MM.1S (cell line): ENCODE results near the gene DCX.

ENCODE experiments used
- DNase-seq: peaks from one replicate; pipeline ENCODE4 v3.0.0-alpha.2; 2015
- H2AFZ ChIP-seq: fragments of 300-600 bp; sonication (generic); 2 replicates; pipeline ENCODE4 v1.6.0; 2016; ENCODE audit warnings: antibody characterized with exemption, low read length
- H3F3A ChIP-seq: fragments of 300-600 bp; sonication (generic); 2 replicates; pipeline ENCODE4 v1.6.1; 2016; ENCODE audit warnings: mild to moderate bottlenecking, antibody characterized with exemption, low read length, moderate library complexity, mixed read lengths; ENCODE audit not compliant: insufficient read depth
- H3K27ac ChIP-seq: fragments of 300-600 bp; sonication (generic); 2 replicates; pipeline ENCODE4 v1.5.1; 2016; ENCODE audit warnings: mild to moderate bottlenecking, low read length
- H3K27me3 ChIP-seq: fragments of 300-600 bp; sonication (generic); replicated peaks from 2 replicates; pipeline ENCODE4 v1.6.0; 2016; ENCODE audit warnings: low read length; ENCODE audit not compliant: insufficient read depth
- H3K36me3 ChIP-seq: fragments of 300-600 bp; sonication (generic); replicated peaks from 2 replicates; pipeline ENCODE4 v1.6.1; 2016; ENCODE audit warnings: mild to moderate bottlenecking, low read length, mixed read lengths; ENCODE audit not compliant: insufficient read depth
- H3K4me1 ChIP-seq: fragments of 300-600 bp; sonication (generic); 2 replicates; pipeline ENCODE4 v1.6.1; 2016; ENCODE audit warnings: low read length, mixed read lengths
- H3K4me2 ChIP-seq: fragments of 300-600 bp; sonication (generic); 2 replicates; pipeline ENCODE4 v1.6.0; 2016; ENCODE audit warnings: low read depth, low read length
- H3K4me3 ChIP-seq: fragments of 300-600 bp; sonication (generic); 2 replicates; pipeline ENCODE4 v1.5.1; 2016; ENCODE audit warnings: low read length, mixed read lengths
- H3K79me2 ChIP-seq: fragments of 300-600 bp; sonication (generic); 2 replicates; pipeline ENCODE4 v1.6.1; 2016; ENCODE audit warnings: mixed run types, low read length, mixed read lengths
- H3K9ac ChIP-seq: fragments of 300-600 bp; sonication (generic); 2 replicates; pipeline ENCODE4 v1.6.1; 2016; ENCODE audit warnings: low read length, mixed read lengths
- H3K9me2 ChIP-seq: fragments of 300-600 bp; sonication (generic); replicated peaks from 2 replicates; pipeline ENCODE4 v1.6.1; 2016; ENCODE audit warnings: mild to moderate bottlenecking, low read length, mixed read lengths; ENCODE audit not compliant: insufficient read depth
- H3K9me3 ChIP-seq: fragments of 300-600 bp; sonication (generic); replicated peaks from 2 replicates; pipeline ENCODE4 v1.6.1; 2016; ENCODE audit warnings: mild to moderate bottlenecking, low read length, mixed read lengths; ENCODE audit not compliant: insufficient read depth
- H4K20me1 ChIP-seq: fragments of 300-600 bp; sonication (generic); 2 replicates; pipeline ENCODE4 v1.6.1; 2016; ENCODE audit warnings: mild to moderate bottlenecking, low read length, moderate library complexity, mixed read lengths; ENCODE audit not compliant: insufficient read depth
- CTCF ChIP-seq: fragments of 300-600 bp; sonication (generic); IDR thresholded peaks from 2 replicates; pipeline ENCODE4 v1.5.1; 2016; ENCODE audit warnings: antibody characterized with exemption, low read length, mixed read lengths
- EZH2 ChIP-seq: fragments of 300-600 bp; sonication (generic); optimal IDR thresholded peaks from 2 replicates; pipeline ENCODE3; 2017; ENCODE audit warnings: low read depth, mild to moderate bottlenecking, antibody characterized with exemption, low read length, mixed read lengths
- EZH2phosphoT487 ChIP-seq: fragments of 300-600 bp; sonication (generic); IDR thresholded peaks from 2 replicates; pipeline ENCODE4 v1.6.1; 2018; ENCODE audit warnings: antibody characterized with exemption, low read length

Gene DCX

GRCh38 chrX:111445485-111445884, 33.5 kb upstream of the DCX start:
- DNase-seq, result peak; percentile 54
- TF ChIP-seq EZH2, result no peak
- TF ChIP-seq CTCF, result peak; percentile 61
- Histone ChIP-seq H3K9me3 (no peaks in the 10 kb centered on the region), H4K20me1 (no peaks in the 10 kb centered on the region), H3F3A (no peaks in the 10 kb centered on the region), H3K79me2 (no peaks in the 10 kb centered on the region), H3K27ac (no peak overlapping the region), H3K4me2 (peak overlapping the region; percentile 17; the same call in 1 of the 2 replicates), H3K27me3 (no peaks in the 10 kb centered on the region), H3K4me3 (no peak overlapping the region), H3K9ac (no peak overlapping the region), H3K4me1 (no peaks in the 10 kb centered on the region), H3K9me2 (no peaks in the 10 kb centered on the region), H2AFZ (no peak overlapping the region), H3K36me3 (no peaks in the 10 kb centered on the region)

- Histone ChIP-seq H3K27me3 (no peaks in the 10 kb centered on the region), H3K4me1 (no peaks in the 10 kb centered on the region), H3K4me2 (peak overlapping the region; percentile 17; the same call in 1 of the 2 replicates), H2AFZ (peak overlapping the region; percentile 28; the same call in 1 of the 2 replicates), H3K4me3 (no peak overlapping the region), H3K36me3 (no peaks in the 10 kb centered on the region), H3F3A (no peaks in the 10 kb centered on the region), H3K27ac (no peak overlapping the region), H3K79me2 (no peaks in the 10 kb centered on the region), H4K20me1 (no peaks in the 10 kb centered on the region), H3K9ac (no peak overlapping the region), H3K9me3 (no peaks in the 10 kb centered on the region), H3K9me2 (no peaks in the 10 kb centered on the region)
- no peak for TF ChIP-seq EZH2phosphoT487
- no peak for TF ChIP-seq CTCF
- no peak for TF ChIP-seq EZH2
- DNase-seq, result peak; percentile 48
Observed at GRCh38 chrX:111444881-111445280, 32.9 kb upstream of the DCX start.

GRCh38 chrX:111443946-111444345, 32.0 kb upstream of the DCX start:
- Histone ChIP-seq H3K27ac (no peak overlapping the region), H2AFZ (no peak overlapping the region), H3K4me1 (no peaks in the 10 kb centered on the region), H3K9me3 (no peaks in the 10 kb centered on the region), H3F3A (no peaks in the 10 kb centered on the region), H3K36me3 (no peaks in the 10 kb centered on the region), H3K9ac (no peak overlapping the region), H3K4me3 (no peak overlapping the region), H3K27me3 (no peaks in the 10 kb centered on the region), H4K20me1 (no peaks in the 10 kb centered on the region), H3K79me2 (no peaks in the 10 kb centered on the region), H3K9me2 (no peaks in the 10 kb centered on the region), H3K4me2 (no peak overlapping the region)
- TF ChIP-seq EZH2, result no peak
- no peak for TF ChIP-seq CTCF
- TF ChIP-seq EZH2phosphoT487, result no peak
- no peak for DNase-seq
